ENCODE results near the gene OR6N2. TPM values are rescaled to one million over a fixed set of nuclear protein-coding genes. Genes with fewer than 3 reads are reported as not detected.

OR6N2 gene
- not detected in 5 replicates for total RNA-seq (2022; extraction: Qiagen RNA extraction; ENCODE audit: low read depth)

GRCh38 chr1:158781104-158781503 is at the start of gene OR6N2:
OR6N2 (minus strand) TSS chr1:158781204; CDS start chr1:158777635, 3,569 bp downstream.

GRCh38 chr1:158771950-158772866 is 8.8 kb downstream of the OR6N2 start, which contains the start of gene OR6N1:
OR6N1 (minus strand) TSS chr1:158772195; CDS start chr1:158766682, 5,513 bp downstream.

GRCh38 chr1:158754420-158754819 is 26.6 kb downstream of the OR6N2 start, which contains the start of gene OR6K6:
OR6K6 (plus strand) TSS chr1:158754720; CDS start chr1:158754888, 168 bp downstream.

Other genes with a start within 250 kb of the OR6N2 start
- gene OR6Y1, start 226.8 kb downstream of the OR6N2 start, total RNA-seq (2022; extraction: Qiagen RNA extraction; ENCODE audit: low read depth) = not detected in 5 replicates
- gene OR6P1, start 210.6 kb downstream of the OR6N2 start, total RNA-seq (2022; extraction: Qiagen RNA extraction; ENCODE audit: low read depth) = not detected in 5 replicates
- gene OR10X1, start 201.3 kb downstream of the OR6N2 start, total RNA-seq (2022; extraction: Qiagen RNA extraction; ENCODE audit: low read depth) = not detected in 5 replicates
- not detected in 5 replicates for gene OR10Z1, start 175.9 kb downstream of the OR6N2 start, total RNA-seq (2022; extraction: Qiagen RNA extraction; ENCODE audit: low read depth)
- gene SPTA1, start 94.5 kb downstream of the OR6N2 start, total RNA-seq (2022; extraction: Qiagen RNA extraction; ENCODE audit: low read depth) = not detected in 5 replicates
- not detected in 5 replicates for gene OR6K2, start 80.6 kb downstream of the OR6N2 start, total RNA-seq (2022; extraction: Qiagen RNA extraction; ENCODE audit: low read depth)
- not detected in 5 replicates for gene OR6K3, start 60.5 kb downstream of the OR6N2 start, total RNA-seq (2022; extraction: Qiagen RNA extraction; ENCODE audit: low read depth)
- gene OR6K6, start 26.5 kb downstream of the OR6N2 start, total RNA-seq (2022; extraction: Qiagen RNA extraction; ENCODE audit: low read depth) = not detected in 5 replicates
- not detected in 5 replicates for gene OR6N1, start 9.0 kb downstream of the OR6N2 start, total RNA-seq (2022; extraction: Qiagen RNA extraction; ENCODE audit: low read depth)
- not detected in 5 replicates for gene MNDA, start 50.1 kb upstream of the OR6N2 start, total RNA-seq (2022; extraction: Qiagen RNA extraction; ENCODE audit: low read depth)
- gene PYHIN1, start 150.3 kb upstream of the OR6N2 start, total RNA-seq (2022; extraction: Qiagen RNA extraction; ENCODE audit: low read depth) = not detected in 5 replicates
- 2.2 to 5.4 TPM (median 4.5 TPM) in 5 replicates for gene IFI16, start 228.7 kb upstream of the OR6N2 start, total RNA-seq (2022; extraction: Qiagen RNA extraction; ENCODE audit: low read depth)

Measured in A549 treated with ZK216348 at 1 μM for 4 hours (cell line).